HCT116 (cell line): ENCODE data around the gene TFF2. TPM values are rescaled to one million over a fixed set of nuclear protein-coding genes. Genes with fewer than 3 reads are reported as not detected.

Experiments
- ATAC-seq: fragments of 200-7000 bp; cut with Tn5 transposase; 2 replicates; pipeline ENCODE4 v1.9.1; 2020; ENCODE audit warnings: mild to moderate bottlenecking, moderate library complexity
- BruUV-seq: library from RNA; stranded (reverse); fragments of 400-500 nt; replicated peaks from 2 replicates; lab custom pipeline; 2021; lab: Mats Ljungman, UMichigan
- CTCF ChIA-PET: fragments of 300-600 bp; sonication (Branson Sonifier 250); formaldehyde crosslinking; loops from one replicate; lab custom pipeline; 2021; ENCODE audit warnings: antibody characterized with exemption; lab: Charles Lee
- POLR2A ChIA-PET: fragments of 300-600, 350-600 bp; sonication (Branson Sonifier 250); formaldehyde crosslinking; loops from one replicate; lab custom pipeline; 2021; ENCODE audit warnings: antibody characterized with exemption; lab: Charles Lee
- RAD21 ChIA-PET, 2 experiments: fragments of 300-600 bp; sonication (Branson Sonifier 250); formaldehyde crosslinking; loops; one replicate each; lab custom pipeline; 2023; ENCODE audit warnings: low total read pairs in 2 of 2; ENCODE audit not compliant: uncharacterized antibody in 2 of 2, unreplicated experiment in 2 of 2, low non-redundant PET in 1 of 2; lab: Charles Lee
- DNase-seq: peaks from one replicate; pipeline ENCODE4 v3.0.0-alpha.2; 2010; ENCODE audit warnings: low read depth, low spot score
- H2AFZ ChIP-seq: fragments of 200-600 bp; shearing (Covaris generic), sonication (generic); 2 replicates; pipeline ENCODE4 v1.6.1; 2017; ENCODE audit warnings: low read depth, mixed run types, mixed read lengths, antibody characterized with exemption, low read length; ENCODE audit not compliant: poor library complexity, severe bottlenecking
- H3K27ac ChIP-seq: 2 replicates; pipeline ENCODE4 v1.5.1; 2012; ENCODE audit warnings: low read depth, low read length
- H3K27me3 ChIP-seq: fragments of 200-600 bp; sonication (generic); 2 replicates; pipeline ENCODE4 v1.6.1; 2016; ENCODE audit warnings: mixed run types, low read length, mixed read lengths; ENCODE audit not compliant: insufficient read depth
- H3K36me3 ChIP-seq, 2 experiments: fragments of 200-500 bp in 1 of 2; fragments of 200-600 bp in 1 of 2; sonication (Bioruptor generic) in 1 of 2; sonication (generic) in 1 of 2; 2 replicates each; pipeline versions ENCODE4 v1.5.1 to v1.6.1; 2014 to 2016; ENCODE audit warnings: low read length in 2 of 2, inconsistent platforms in 1 of 2, mixed read lengths in 1 of 2, mixed run types in 1 of 2; ENCODE audit not compliant: insufficient read depth in 2 of 2, control insufficient read depth in 1 of 2
- H3K4me1 ChIP-seq, 2 experiments: fragments of 200-600 bp in 1 of 2; sonication (generic) in 1 of 2; 2 replicates each; pipeline versions ENCODE4 v1.5.1 to v1.6.1; 2012 to 2017; ENCODE audit warnings: low read length in 2 of 2, inconsistent platforms in 1 of 2, mild to moderate bottlenecking in 1 of 2, mixed read lengths in 1 of 2, mixed run types in 1 of 2, moderate library complexity in 1 of 2; ENCODE audit not compliant: insufficient read depth in 2 of 2, control insufficient read depth in 1 of 2
- H3K4me2 ChIP-seq: fragments of 200-600 bp; sonication (generic); 2 replicates; pipeline ENCODE4 v1.6.1; 2017; ENCODE audit warnings: mixed run types, low read length, mixed read lengths
- H3K4me3 ChIP-seq, 2 experiments: fragments of 200-600 bp in 1 of 2; sonication (generic) in 1 of 2; replicated peaks in 1 of 2; 2 replicates each; pipeline ENCODE4 v1.5.1; 2011 to 2016; ENCODE audit warnings: low read length in 2 of 2, control low read depth in 1 of 2, low read depth in 1 of 2, mild to moderate bottlenecking in 1 of 2, mixed read lengths in 1 of 2, mixed run types in 1 of 2
- H3K79me2 ChIP-seq: fragments of 200-600 bp; sonication (generic); 2 replicates; pipeline ENCODE4 v1.6.1; 2017; ENCODE audit warnings: mild to moderate bottlenecking, mixed run types, low read length, moderate library complexity, mixed read lengths; ENCODE audit not compliant: insufficient read depth
- H3K9ac ChIP-seq: fragments of 200-600 bp; sonication (generic); 2 replicates; pipeline ENCODE4 v1.6.1; 2016; ENCODE audit warnings: low read length, mixed read lengths
- H3K9me2 ChIP-seq: fragments of 200-600 bp; sonication (generic), shearing (Covaris generic); 2 replicates; pipeline ENCODE4 v1.6.1; 2017; ENCODE audit warnings: mixed run types, mild to moderate bottlenecking, moderate library complexity; ENCODE audit not compliant: insufficient read depth
- H3K9me3 ChIP-seq, 2 experiments: fragments of 200-500 bp in 1 of 2; fragments of 200-600 bp in 1 of 2; sonication (Bioruptor generic) in 1 of 2; sonication (generic) in 1 of 2; 2 replicates each; pipeline ENCODE4 v1.6.1; 2014 to 2017; ENCODE audit warnings: low read length in 2 of 2, mixed read lengths in 2 of 2, inconsistent platforms in 1 of 2, low read depth in 1 of 2, mild to moderate bottlenecking in 1 of 2, mixed run types in 1 of 2, moderate library complexity in 1 of 2; ENCODE audit not compliant: control insufficient read depth in 1 of 2, insufficient read depth in 1 of 2
- H4K20me1 ChIP-seq: fragments of 200-600 bp; sonication (generic), shearing (Covaris generic); 2 replicates; pipeline ENCODE4 v1.6.1; 2017; ENCODE audit warnings: mixed run types, mild to moderate bottlenecking, moderate library complexity; ENCODE audit not compliant: insufficient read depth
- FOSL1 ChIP-seq: IDR thresholded peaks from 2 replicates; pipeline ENCODE4 v1.6.1; 2012; ENCODE audit warnings: low read depth
- SIN3A ChIP-seq: IDR thresholded peaks from 2 replicates; pipeline ENCODE4 v1.6.1; 2012; ENCODE audit warnings: low read depth
- TCF7L2 ChIP-seq: IDR thresholded peaks from 2 replicates; pipeline ENCODE4 v1.7.0; 2011; ENCODE audit warnings: borderline replicate concordance, inconsistent platforms; ENCODE audit not compliant: insufficient read depth, insufficient read length; ENCODE audit errors: extremely low read depth
- ZFX ChIP-seq: fragments of 450-650 bp; IDR thresholded peaks from 2 replicates; pipeline ENCODE4 v1.6.1; 2017
- ZNF274 ChIP-seq: fragments of 200-500 bp; sonication (Bioruptor generic); IDR thresholded peaks from 2 replicates; pipeline ENCODE4 v1.6.1; 2014; ENCODE audit warnings: mild to moderate bottlenecking, low read depth, low read length, inconsistent platforms
- intact Hi-C: fragments of 100-400 bp; cut with micrococcal nuclease; formaldehyde crosslinking; loops from 2 replicates; pipeline ENCODE4 v1.10.0; 2022
- total RNA-seq: library from RNA; stranded (reverse); gene quantifications from one replicate; pipeline ENCODE4 v1.2.1, GENCODE V29; 2021; ENCODE audit not compliant: unreplicated experiment

Gene TFF2
- total RNA-seq, 1 experiment from 2014 or later, result not detected

- Histone ChIP-seq H3K9ac (no peak overlapping the region), H3K36me3 (no peaks in the 10 kb centered on the region), H3K27ac (no peak overlapping the region), H2AFZ (no peak overlapping the region), H4K20me1 (no peaks in the 10 kb centered on the region), H3K4me2 (no peak overlapping the region), H3K27me3 (0 out of 2 replicates have a peak, but pooled peaks cover 9% of the 10 kb centered on the region), H3K9me2 (no peaks in the 10 kb centered on the region), H3K4me3 (no peak overlapping the region), H3K9me3 (no peaks in the 10 kb centered on the region), H3K79me2 (no peaks in the 10 kb centered on the region), H3K4me1 (peaks cover 0 to 7% of the 10 kb centered on the region in 2 experiments; a peak in 1 of 4 replicates)
- RAD21 ChIA-PET, result no interaction called here
- DNase-seq (no peak), ATAC-seq (no peak)
- no TSS peak for BruUV-seq
- CTCF ChIA-PET, result no interaction called here
- TF ChIP-seq ZNF274, result no peak
- no peak for TF ChIP-seq SIN3A
- POLR2A ChIA-PET, result no interaction called here
- intact Hi-C loops, result no loop called here
Observed at GRCh38 chr21:42299324-42300044, 51.3 kb downstream of the TFF2 start.

GRCh38 chr21:42298657-42299056 is 52.1 kb downstream of the TFF2 start:
- no peak for ATAC-seq
- H3K36me3 ChIP-seq, result no peaks in the 10 kb centered on the region
- H2AFZ ChIP-seq, result no peak overlapping the region
- ChIA-PET POLR2A (no interaction called here), CTCF (no interaction called here), RAD21 (no interaction called here)
- no peak overlapping the region for H3K9ac ChIP-seq
- H3K9me2 ChIP-seq, result no peaks in the 10 kb centered on the region
- 0 out of 2 replicates have a peak, but pooled peaks cover 9% of the 10 kb centered on the region for H3K27me3 ChIP-seq
- peaks cover 0 to 7% of the 10 kb centered on the region in 2 experiments; a peak in 1 of 4 replicates for H3K4me1 ChIP-seq
- no peak for TF ChIP-seq ZNF274
- no peak for TF ChIP-seq TCF7L2
- TF ChIP-seq ZFX, result no peak
- TF ChIP-seq FOSL1, result no peak
- no peak overlapping the region for H3K4me2 ChIP-seq
- BruUV-seq, result no TSS peak
- H4K20me1 ChIP-seq, result no peaks in the 10 kb centered on the region
- H3K4me3 ChIP-seq, result no peak overlapping the region
- H3K79me2 ChIP-seq, result no peaks in the 10 kb centered on the region
- no peaks in the 10 kb centered on the region for H3K9me3 ChIP-seq
- H3K27ac ChIP-seq, result no peak overlapping the region
- DNase-seq, result no peak
- intact Hi-C loops, result no loop called here
